Keratinocyte (primary cell): ENCODE data around the gene KRTAP10-11.

Experiments
- EZH2 ChIP-seq: IDR thresholded peaks from one replicate; pipeline ENCODE4 v1.6.1; 2012; ENCODE audit warnings: inconsistent platforms, mild to moderate bottlenecking, low read length, moderate library complexity
- TF ChIP-seq, protein P1 (sequence below), 3 experiments: IDR thresholded peaks in 1 of 3; conservative IDR thresholded peaks in 1 of 3; optimal IDR thresholded peaks in 1 of 3; 2 replicates in 2 of 3; 3 replicates in 1 of 3; pipeline versions ENCODE3 to v1.5.1; 2011; ENCODE audit warnings: low read length in 3 of 3, mild to moderate bottlenecking in 3 of 3, moderate library complexity in 2 of 3, control low read depth in 1 of 3, inconsistent platforms in 1 of 3; ENCODE audit not compliant: insufficient read depth in 2 of 3; ENCODE audit errors: extremely low read depth in 1 of 3

DNA sequence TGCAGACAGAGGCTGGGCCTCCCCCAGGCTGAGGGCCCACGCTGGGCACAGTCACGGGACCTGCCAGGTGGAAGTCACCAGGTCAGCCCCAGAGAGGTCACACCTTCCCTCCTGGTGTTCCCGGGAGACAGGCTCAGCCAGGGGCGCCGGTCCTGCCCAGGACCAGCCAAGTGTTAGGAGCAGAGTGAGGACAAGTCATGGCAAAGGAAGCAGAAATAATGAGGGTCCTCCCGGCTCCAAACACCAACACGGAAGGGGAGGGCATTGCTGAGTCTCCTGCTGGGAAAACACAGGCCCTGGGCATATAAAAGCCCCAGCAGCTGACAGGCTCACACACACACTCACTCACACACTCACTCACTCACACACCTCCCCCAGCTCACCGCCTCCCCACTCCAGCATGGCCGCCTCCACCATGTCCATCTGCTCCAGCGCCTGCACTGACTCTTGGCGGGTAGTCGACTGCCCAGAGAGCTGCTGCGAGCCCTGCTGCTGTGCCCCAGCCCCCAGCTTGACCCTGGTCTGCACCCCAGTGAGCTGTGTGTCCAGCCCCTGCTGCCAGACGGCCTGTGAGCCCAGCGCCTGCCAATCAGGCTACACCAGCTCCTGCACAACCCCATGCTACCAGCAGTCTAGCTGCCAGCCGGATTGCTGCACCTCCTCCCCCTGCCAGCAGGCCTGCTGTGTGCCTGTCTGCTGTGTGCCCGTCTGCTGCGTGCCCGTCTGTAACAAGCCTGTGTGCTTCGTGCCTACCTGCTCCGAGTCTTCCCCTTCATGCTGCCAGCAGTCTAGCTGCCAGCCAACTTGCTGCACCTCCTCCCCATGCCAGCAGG, 9.0 kb upstream of the KRTAP10-11 start, which contains the start of gene KRTAP10-10:
- TF ChIP-seq, protein P1, sequence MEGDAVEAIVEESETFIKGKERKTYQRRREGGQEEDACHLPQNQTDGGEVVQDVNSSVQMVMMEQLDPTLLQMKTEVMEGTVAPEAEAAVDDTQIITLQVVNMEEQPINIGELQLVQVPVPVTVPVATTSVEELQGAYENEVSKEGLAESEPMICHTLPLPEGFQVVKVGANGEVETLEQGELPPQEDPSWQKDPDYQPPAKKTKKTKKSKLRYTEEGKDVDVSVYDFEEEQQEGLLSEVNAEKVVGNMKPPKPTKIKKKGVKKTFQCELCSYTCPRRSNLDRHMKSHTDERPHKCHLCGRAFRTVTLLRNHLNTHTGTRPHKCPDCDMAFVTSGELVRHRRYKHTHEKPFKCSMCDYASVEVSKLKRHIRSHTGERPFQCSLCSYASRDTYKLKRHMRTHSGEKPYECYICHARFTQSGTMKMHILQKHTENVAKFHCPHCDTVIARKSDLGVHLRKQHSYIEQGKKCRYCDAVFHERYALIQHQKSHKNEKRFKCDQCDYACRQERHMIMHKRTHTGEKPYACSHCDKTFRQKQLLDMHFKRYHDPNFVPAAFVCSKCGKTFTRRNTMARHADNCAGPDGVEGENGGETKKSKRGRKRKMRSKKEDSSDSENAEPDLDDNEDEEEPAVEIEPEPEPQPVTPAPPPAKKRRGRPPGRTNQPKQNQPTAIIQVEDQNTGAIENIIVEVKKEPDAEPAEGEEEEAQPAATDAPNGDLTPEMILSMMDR (optimal IDR thresholded peaks at IDR 0.05 in 1 of 3, IDR thresholded peaks at IDR 0.05 in 1 of 3, conservative IDR thresholded peaks at IDR 0.05 in 1 of 3; ENCODE audit: extremely low read depth in 1 of 3, insufficient read depth in 2 of 3, low read length in 3 of 3), result no peak
- TF ChIP-seq EZH2, result no peak
